Neuronal stem cell (in vitro differentiated cells): ENCODE measurements around the gene SAG.

Experiments used
- DNase-seq: peaks from one replicate; pipeline ENCODE4 v3.0.0-alpha.2; 2013; ENCODE audit warnings: low spot score
- H2AFZ ChIP-seq: one replicate; pipeline ENCODE4 v1.6.1; 2013; ENCODE audit warnings: mild to moderate bottlenecking, low read length, inconsistent platforms
- H2AK5ac ChIP-seq: 2 replicates; pipeline ENCODE4 v1.6.1; 2013; ENCODE audit warnings: low read depth, mild to moderate bottlenecking, inconsistent platforms, low read length, moderate library complexity, mixed read lengths
- H2BK120ac ChIP-seq: 2 replicates; pipeline ENCODE4 v1.6.1; 2013; ENCODE audit warnings: low read depth, mild to moderate bottlenecking, inconsistent platforms, low read length, moderate library complexity, mixed read lengths
- H2BK12ac ChIP-seq: one replicate; pipeline ENCODE4 v1.6.1; 2013; ENCODE audit warnings: low read length, inconsistent platforms
- H2BK15ac ChIP-seq: 2 replicates; pipeline ENCODE4 v1.6.1; 2013; ENCODE audit warnings: mild to moderate bottlenecking, low read length, inconsistent platforms, mixed read lengths
- H2BK5ac ChIP-seq: one replicate; pipeline ENCODE4 v1.6.1; 2013; ENCODE audit warnings: inconsistent platforms, mild to moderate bottlenecking, low read length, moderate library complexity
- H3K14ac ChIP-seq: one replicate; pipeline ENCODE4 v1.6.1; 2013; ENCODE audit warnings: low read length, inconsistent platforms
- H3K18ac ChIP-seq: 2 replicates; pipeline ENCODE4 v1.6.1; 2013; ENCODE audit warnings: low read length, inconsistent platforms
- H3K23ac ChIP-seq: 2 replicates; pipeline ENCODE4 v1.6.1; 2013; ENCODE audit warnings: low read depth, mild to moderate bottlenecking, mixed read lengths, low read length, inconsistent platforms; ENCODE audit not compliant: poor library complexity
- H3K27ac ChIP-seq: replicated peaks from 3 replicates; pipeline ENCODE4 v1.5.1; 2013; ENCODE audit warnings: low read length, inconsistent platforms
- H3K27me3 ChIP-seq, 3 experiments: 2 replicates each; pipeline ENCODE4 v1.6.1; 2013; ENCODE audit warnings: low read length in 3 of 3, mild to moderate bottlenecking in 2 of 3, inconsistent platforms in 1 of 3, low read depth in 1 of 3, mixed read lengths in 1 of 3, moderate library complexity in 1 of 3; ENCODE audit not compliant: control insufficient read depth in 3 of 3, insufficient read depth in 3 of 3
- H3K36me3 ChIP-seq, 2 donors: replicated peaks in 1 of 2; 2 replicates each; pipeline ENCODE4 v1.6.1; 2013; ENCODE audit warnings: low read length in 2 of 2; ENCODE audit not compliant: control insufficient read depth in 2 of 2, insufficient read depth in 2 of 2
- H3K4ac ChIP-seq: 2 replicates; pipeline ENCODE4 v1.6.1; 2013; ENCODE audit warnings: inconsistent platforms, mild to moderate bottlenecking, low read length, moderate library complexity
- H3K4me1 ChIP-seq, 2 donors: 1 replicate in 1 of 2; 2 replicates in 1 of 2; pipeline ENCODE4 v1.6.1; 2013; ENCODE audit warnings: low read length in 2 of 2, low read depth in 1 of 2; ENCODE audit not compliant: control insufficient read depth in 2 of 2, insufficient read depth in 1 of 2
- H3K4me2 ChIP-seq: one replicate; pipeline ENCODE4 v1.6.1; 2013; ENCODE audit warnings: mild to moderate bottlenecking, low read length, inconsistent platforms; ENCODE audit not compliant: insufficient read depth, poor library complexity, severe bottlenecking
- H3K4me3 ChIP-seq, 2 donors: 2 replicates each; pipeline ENCODE4 v1.5.1; 2013; ENCODE audit warnings: low read length in 2 of 2, mild to moderate bottlenecking in 2 of 2, inconsistent platforms in 1 of 2, moderate library complexity in 1 of 2
- H3K79me1 ChIP-seq: one replicate; pipeline ENCODE4 v1.6.1; 2013; ENCODE audit warnings: low read depth, mild to moderate bottlenecking, inconsistent platforms, low read length, moderate library complexity
- H3K9ac ChIP-seq: one replicate; pipeline ENCODE4 v1.6.1; 2013; ENCODE audit warnings: mild to moderate bottlenecking, low read depth, low read length, inconsistent platforms; ENCODE audit not compliant: poor library complexity
- H3K9me3 ChIP-seq, 2 donors: replicated peaks in 1 of 2; 2 replicates each; pipeline versions ENCODE3 to v1.6.1; 2013; ENCODE audit warnings: low read length in 2 of 2, mild to moderate bottlenecking in 2 of 2, inconsistent platforms in 1 of 2, low read depth in 1 of 2, mixed read lengths in 1 of 2, moderate library complexity in 1 of 2; ENCODE audit not compliant: control insufficient read depth in 2 of 2, insufficient read depth in 1 of 2
- H4K8ac ChIP-seq: one replicate; pipeline ENCODE4 v1.6.1; 2013; ENCODE audit warnings: low read depth, mild to moderate bottlenecking, inconsistent platforms, low read length, moderate library complexity
- H4K91ac ChIP-seq: one replicate; pipeline ENCODE4 v1.6.1; 2013; ENCODE audit warnings: low read length, low read depth, mild to moderate bottlenecking, inconsistent platforms; ENCODE audit not compliant: poor library complexity
- WGBS, 2 donors: extraction: QIAGEN DNeasy Blood & Tissue Kit; methylation state at CpG; one replicate each; pipeline ENCODE4 v1.1.7; 2013; ENCODE audit warnings: missing lambda C conversion rate in 2 of 2, mixed read lengths in 1 of 2; ENCODE audit not compliant: insufficient read length in 2 of 2, insufficient replicate concordance in 1 of 2; ENCODE audit errors: extremely low coverage in 2 of 2; 5-methylcytosine and 5-hydroxymethylcytosine counted together

SAG gene

GRCh38 chr2:233290051-233290845 lies 17.4 kb upstream of the SAG start:
- Histone ChIP-seq H3K18ac (no peak overlapping the region), H2BK5ac (no peak overlapping the region), H2BK15ac (no peak overlapping the region), H3K27me3 (no peaks in the 10 kb centered on the region), H3K23ac (no peak overlapping the region), H2AFZ (no peak overlapping the region), H3K9me3 (no peaks in the 10 kb centered on the region), H4K91ac (no peak overlapping the region), H2AK5ac (no peak overlapping the region), H3K79me1 (no peaks in the 10 kb centered on the region), H4K8ac (no peak overlapping the region), H3K4ac (no peak overlapping the region), H3K4me3 (no peak overlapping the region), H2BK12ac (no peak overlapping the region), H3K14ac (no peak overlapping the region), H3K9ac (no peak overlapping the region), H3K4me1 (peaks cover 0 to 2% of the 10 kb centered on the region in 2 donors), H2BK120ac (no peak overlapping the region), H3K27ac (no peak overlapping the region), H3K36me3 (peaks cover 53 to 95% of the 10 kb centered on the region in 2 donors), H3K4me2 (no peak overlapping the region)
- DNase-seq, result no peak
- no CpG with 5 or more reads among the region's 10 CpGs for WGBS, 2 donors

GRCh38 chr2:233295891-233296290 lies 11.7 kb upstream of the SAG start:
- Histone ChIP-seq H3K4me2 (no peak overlapping the region), H2BK120ac (no peak overlapping the region), H3K4me1 (no peaks in the 10 kb centered on the region), H2BK12ac (no peak overlapping the region), H3K23ac (no peak overlapping the region), H3K9ac (no peak overlapping the region), H3K4me3 (no peak overlapping the region), H3K14ac (no peak overlapping the region), H2BK15ac (no peak overlapping the region), H3K9me3 (peaks cover 0 to 2% of the 10 kb centered on the region in 2 donors), H3K27me3 (no peaks in the 10 kb centered on the region), H3K79me1 (no peaks in the 10 kb centered on the region), H3K18ac (no peak overlapping the region), H4K8ac (no peak overlapping the region), H3K36me3 (peaks cover 34 to 56% of the 10 kb centered on the region in 2 donors), H2BK5ac (no peak overlapping the region), H2AK5ac (no peak overlapping the region), H2AFZ (no peak overlapping the region), H4K91ac (no peak overlapping the region), H3K4ac (no peak overlapping the region), H3K27ac (no peak overlapping the region)
- no peak for DNase-seq
- no CpG with 5 or more reads among the region's 5 CpGs for WGBS, 2 donors

- H2BK5ac ChIP-seq, result no peak overlapping the region
- no peaks in the 10 kb centered on the region for H3K79me1 ChIP-seq
- no peak overlapping the region for H3K4ac ChIP-seq
- H3K4me3 ChIP-seq, result no peak overlapping the region
- no peak for DNase-seq
- H3K9ac ChIP-seq, result no peak overlapping the region
- no peak overlapping the region for H2BK12ac ChIP-seq
- H3K9me3 ChIP-seq, result peaks cover 0 to 2% of the 10 kb centered on the region in 2 donors
- H2BK120ac ChIP-seq, result no peak overlapping the region
- no peak overlapping the region for H2BK15ac ChIP-seq
- H3K4me1 ChIP-seq, result no peaks in the 10 kb centered on the region
- no peak overlapping the region for H3K18ac ChIP-seq
- no peak overlapping the region for H3K14ac ChIP-seq
- H4K8ac ChIP-seq, result no peak overlapping the region
- H2AFZ ChIP-seq, result no peak overlapping the region
- H4K91ac ChIP-seq, result no peak overlapping the region
- H3K27ac ChIP-seq, result no peak overlapping the region
- H3K27me3 ChIP-seq, result peaks cover 0 to 6% (median 0%) of the 10 kb centered on the region in 3 experiments
- no peak overlapping the region for H3K4me2 ChIP-seq
- no peak overlapping the region for H3K23ac ChIP-seq
- H2AK5ac ChIP-seq, result no peak overlapping the region
- no CpG with 5 or more reads among the region's 7 CpGs for WGBS, 2 donors
- peaks cover 29 to 44% of the 10 kb centered on the region in 2 donors for H3K36me3 ChIP-seq
These were observed 10.5 kb upstream of the SAG start for GRCh38 chr2:233297076-233297475.

GRCh38 chr2:233300401-233300800 lies 7.2 kb upstream of the SAG start:
- Histone ChIP-seq H2BK15ac (no peak overlapping the region), H3K27me3 (peaks cover 0 to 9% (median 0%) of the 10 kb centered on the region in 3 experiments), H3K14ac (no peak overlapping the region), H4K8ac (no peak overlapping the region), H4K91ac (no peak overlapping the region), H3K9me3 (peaks cover 0 to 2% of the 10 kb centered on the region in 2 donors), H3K23ac (no peak overlapping the region), H3K18ac (no peak overlapping the region), H2AK5ac (no peak overlapping the region), H2BK12ac (no peak overlapping the region), H3K4ac (no peak overlapping the region), H2AFZ (no peak overlapping the region), H3K36me3 (peaks cover 3 to 11% of the 10 kb centered on the region in 2 donors), H3K4me1 (no peaks in the 10 kb centered on the region), H3K4me3 (no peak overlapping the region), H3K9ac (no peak overlapping the region), H2BK120ac (no peak overlapping the region), H3K4me2 (no peak overlapping the region), H2BK5ac (no peak overlapping the region), H3K79me1 (no peaks in the 10 kb centered on the region), H3K27ac (no peak overlapping the region)
- no CpG with 5 or more reads among the region's 4 CpGs for WGBS, 2 donors
- DNase-seq, result no peak
